ENCODE data around the gene AGFG2.
"Not testable (repeated sequence)": the region's sequence is repeated elsewhere in the genome, so short reads cannot be mapped to it uniquely, and the experiment has no call there.

AGFG2 gene

DNA sequence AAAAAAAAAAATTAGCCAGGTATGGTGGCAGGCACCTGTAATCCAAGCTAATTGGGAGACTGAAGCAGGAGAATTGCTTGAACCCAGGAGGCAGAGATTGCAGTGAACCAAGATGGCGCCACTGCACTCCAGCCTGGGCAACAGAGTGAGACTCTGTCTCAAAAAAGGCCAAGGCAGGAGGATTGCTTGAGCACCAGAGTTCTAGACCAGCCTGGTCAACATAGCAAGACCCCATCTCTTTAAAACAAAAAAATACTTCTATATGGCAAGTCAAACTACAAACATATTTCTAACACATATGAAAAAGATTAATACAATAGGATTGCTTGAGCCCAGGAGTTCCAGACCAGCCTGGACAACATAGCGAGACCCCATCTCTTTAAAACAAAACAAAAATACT is 38.3 kb upstream of the AGFG2 start:
- WGBS, result 86% methylated on average over 1 of the region's 2 CpGs
- H3K14ac ChIP-seq (ENCODE audit: low read length in 2 of 2); H3K79me1 ChIP-seq (replicated peaks; ENCODE audit: low read length, poor library complexity, severe bottlenecking); H3K36me3 ChIP-seq (ENCODE audit: control insufficient read depth in 1 of 2, insufficient read depth in 2 of 2, low read depth in 1 of 2, low read length in 2 of 2); H3K9ac ChIP-seq (ENCODE audit: low read length); H2AFZ ChIP-seq (ENCODE audit: low read depth, low read length); H3K23ac ChIP-seq (ENCODE audit: low read length in 2 of 2); H2BK12ac ChIP-seq (ENCODE audit: low read length in 2 of 2); H3K18ac ChIP-seq (ENCODE audit: low read depth in 1 of 2, low read length in 2 of 2); H3K9me3 ChIP-seq (ENCODE audit: control insufficient read depth, low read length); H2BK15ac ChIP-seq (ENCODE audit: low read depth, poor library complexity, severe bottlenecking); H3K4me3 ChIP-seq (ENCODE audit: insufficient read depth in 1 of 2, low read depth in 1 of 2, low read length in 2 of 2); H2BK120ac ChIP-seq (ENCODE audit: low read depth, low read length); H4K8ac ChIP-seq (ENCODE audit: low read length); H2AK5ac ChIP-seq (ENCODE audit: low read length, severe bottlenecking); H3K27ac ChIP-seq (ENCODE audit: low read length, poor library complexity, severe bottlenecking); H3K4me1 ChIP-seq (ENCODE audit: control insufficient read depth, insufficient read depth, low read depth, low read length); H3K4ac ChIP-seq (ENCODE audit: low read depth in 1 of 2, low read length in 2 of 2); H3K4me2 ChIP-seq (ENCODE audit: low read length, poor library complexity, severe bottlenecking); H2BK5ac ChIP-seq (ENCODE audit: low read depth, low read length, poor library complexity, severe bottlenecking); H4K91ac ChIP-seq (ENCODE audit: low read length); H3K27me3 ChIP-seq (ENCODE audit: control insufficient read depth in 1 of 2, insufficient read depth in 1 of 2, low read length in 2 of 2); DNase-seq: not testable (repeated sequence)

DNA sequence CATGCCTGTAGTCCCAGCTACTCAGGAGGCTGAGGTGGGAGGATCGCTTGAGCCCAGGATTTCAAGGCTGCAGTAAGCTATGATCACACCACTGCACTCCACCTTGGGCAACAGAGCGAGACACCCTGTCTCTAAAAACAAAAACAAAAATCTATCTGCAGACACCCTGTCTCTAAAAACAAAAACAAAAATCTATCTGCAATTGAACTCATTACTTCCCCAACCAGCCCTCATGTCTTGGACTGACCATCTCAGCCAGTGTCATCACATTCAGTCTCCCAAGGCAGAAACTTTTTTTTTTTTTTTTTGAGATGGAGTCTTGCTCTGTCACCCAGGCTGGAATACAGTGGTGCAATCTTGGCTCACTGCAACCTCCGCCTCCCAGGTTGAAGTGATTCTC is 35.0 kb upstream of the AGFG2 start:
- H3K9me3 ChIP-seq (ENCODE audit: control insufficient read depth, low read length); H2BK15ac ChIP-seq (ENCODE audit: low read depth, poor library complexity, severe bottlenecking); H3K4ac ChIP-seq (ENCODE audit: low read depth in 1 of 2, low read length in 2 of 2); H4K8ac ChIP-seq (ENCODE audit: low read length); H3K4me3 ChIP-seq (ENCODE audit: insufficient read depth in 1 of 2, low read depth in 1 of 2, low read length in 2 of 2); H3K27me3 ChIP-seq (ENCODE audit: control insufficient read depth in 1 of 2, insufficient read depth in 1 of 2, low read length in 2 of 2); H2BK5ac ChIP-seq (ENCODE audit: low read depth, low read length, poor library complexity, severe bottlenecking); H3K36me3 ChIP-seq (ENCODE audit: control insufficient read depth in 1 of 2, insufficient read depth in 2 of 2, low read depth in 1 of 2, low read length in 2 of 2); H3K27ac ChIP-seq (ENCODE audit: low read length, poor library complexity, severe bottlenecking); H3K4me1 ChIP-seq (ENCODE audit: control insufficient read depth, insufficient read depth, low read depth, low read length); H3K4me2 ChIP-seq (ENCODE audit: low read length, poor library complexity, severe bottlenecking); H3K79me1 ChIP-seq (replicated peaks; ENCODE audit: low read length, poor library complexity, severe bottlenecking); H2AK5ac ChIP-seq (ENCODE audit: low read length, severe bottlenecking); H3K9ac ChIP-seq (ENCODE audit: low read length); H3K18ac ChIP-seq (ENCODE audit: low read depth in 1 of 2, low read length in 2 of 2); H3K14ac ChIP-seq (ENCODE audit: low read length in 2 of 2); H2AFZ ChIP-seq (ENCODE audit: low read depth, low read length); H2BK120ac ChIP-seq (ENCODE audit: low read depth, low read length); H4K91ac ChIP-seq (ENCODE audit: low read length); H2BK12ac ChIP-seq (ENCODE audit: low read length in 2 of 2); DNase-seq; H3K23ac ChIP-seq (ENCODE audit: low read length in 2 of 2): not testable (repeated sequence)
- 99% methylated on average over 3 of the region's 3 CpGs for WGBS

DNA sequence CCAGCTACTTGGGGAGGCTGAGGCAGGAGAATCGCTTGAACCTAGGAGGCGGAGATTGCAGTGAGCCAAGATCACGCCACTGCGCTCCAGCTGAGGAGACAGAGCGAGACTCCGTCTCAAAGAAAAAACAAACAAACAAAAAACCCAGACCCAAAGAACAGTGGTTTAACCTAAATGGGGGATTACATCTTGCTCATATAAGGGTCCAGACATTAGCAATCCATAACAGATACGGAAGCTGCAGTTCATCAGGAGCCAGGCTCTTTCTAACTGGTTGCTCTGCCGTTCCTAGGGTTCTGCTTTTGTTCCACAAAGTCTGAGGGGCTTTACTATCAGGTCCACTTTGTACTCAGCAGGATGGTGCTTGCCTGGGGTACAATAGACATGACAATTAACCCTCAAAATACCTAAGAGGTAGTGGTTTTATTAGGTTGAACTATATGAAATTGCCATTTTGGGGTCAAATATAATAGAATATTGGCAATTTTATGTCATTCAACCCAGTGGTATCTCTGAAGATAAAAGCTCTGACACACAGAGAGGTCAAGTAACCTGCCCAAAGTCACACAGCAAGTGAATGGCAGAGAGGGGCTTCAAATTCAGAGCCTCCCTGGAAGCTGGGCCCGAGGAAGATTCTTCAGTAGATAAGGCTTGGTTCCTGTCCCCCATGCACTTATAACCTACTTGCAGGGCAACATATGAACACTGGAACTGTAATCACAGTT is 34.0 kb upstream of the AGFG2 start:
- Histone ChIP-seq H2AFZ (ENCODE audit: low read depth, low read length) (no peak overlapping the region), H3K23ac (ENCODE audit: low read length in 2 of 2) (no peak overlapping the region), H3K4me1 (ENCODE audit: control insufficient read depth, insufficient read depth, low read depth, low read length) (peaks cover 12% of the 10 kb centered on the region), H3K14ac (ENCODE audit: low read length in 2 of 2) (no peak overlapping the region), H3K18ac (ENCODE audit: low read depth in 1 of 2, low read length in 2 of 2) (no peak overlapping the region), H3K4me3 (ENCODE audit: insufficient read depth in 1 of 2, low read depth in 1 of 2, low read length in 2 of 2) (no peak overlapping the region), H3K36me3 (ENCODE audit: control insufficient read depth in 1 of 2, insufficient read depth in 2 of 2, low read depth in 1 of 2, low read length in 2 of 2) (no peaks in the 10 kb centered on the region), H3K27me3 (ENCODE audit: control insufficient read depth in 1 of 2, insufficient read depth in 1 of 2, low read length in 2 of 2) (peaks cover 0 to 11% of the 10 kb centered on the region in 2 experiments), H3K9ac (ENCODE audit: low read length) (no peak overlapping the region), H2BK5ac (ENCODE audit: low read depth, low read length, poor library complexity, severe bottlenecking) (no peak overlapping the region), H3K9me3 (ENCODE audit: control insufficient read depth, low read length) (no peaks in the 10 kb centered on the region), H3K4me2 (ENCODE audit: low read length, poor library complexity, severe bottlenecking) (no peak overlapping the region), H3K27ac (ENCODE audit: low read length, poor library complexity, severe bottlenecking) (no peak overlapping the region), H3K4ac (ENCODE audit: low read depth in 1 of 2, low read length in 2 of 2) (no peak overlapping the region), H2BK12ac (ENCODE audit: low read length in 2 of 2) (no peak overlapping the region), H2AK5ac (ENCODE audit: low read length, severe bottlenecking) (no peak overlapping the region), H4K8ac (ENCODE audit: low read length) (no peak overlapping the region), H2BK120ac (ENCODE audit: low read depth, low read length) (no peak overlapping the region), H2BK15ac (ENCODE audit: low read depth, poor library complexity, severe bottlenecking) (no peak overlapping the region), H3K79me1 (replicated peaks; ENCODE audit: low read length, poor library complexity, severe bottlenecking) (no peaks in the 10 kb centered on the region), H4K91ac (ENCODE audit: low read length) (no peak overlapping the region)
- no peak for DNase-seq
- 88% methylated on average over 9 of the region's 9 CpGs for WGBS

DNA sequence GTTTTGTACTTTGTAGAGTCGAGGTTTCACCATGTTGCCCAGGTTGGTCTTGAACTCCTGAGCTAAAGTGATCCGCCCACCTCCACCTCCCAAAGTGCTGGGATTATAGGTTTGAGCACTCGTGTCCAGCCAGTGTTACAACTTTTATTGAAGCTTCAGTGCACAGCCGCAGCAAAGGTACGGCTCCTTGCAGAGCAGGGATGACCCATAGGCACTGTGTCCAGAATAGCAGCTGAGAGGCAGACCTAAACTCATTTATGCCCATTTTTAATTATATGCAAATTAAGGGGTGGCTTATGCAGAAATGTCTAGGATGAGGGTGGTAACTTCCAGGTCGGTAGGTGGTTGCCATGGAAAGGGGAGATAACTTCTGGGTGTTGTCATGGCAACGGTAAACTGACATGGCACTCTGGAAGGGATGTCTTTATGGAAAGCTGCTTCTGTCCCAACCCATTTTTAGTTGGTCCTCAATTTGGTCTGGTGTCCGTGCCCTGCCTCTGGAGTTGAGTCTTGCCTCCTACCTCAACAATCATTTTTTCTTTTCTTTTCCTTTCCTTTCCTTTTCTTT is 32.6 kb upstream of the AGFG2 start:
- H3K27me3 ChIP-seq (ENCODE audit: control insufficient read depth in 1 of 2, insufficient read depth in 1 of 2, low read length in 2 of 2), result peaks cover 0 to 11% of the 10 kb centered on the region in 2 experiments
- no peaks in the 10 kb centered on the region for H3K79me1 ChIP-seq (replicated peaks; ENCODE audit: low read length, poor library complexity, severe bottlenecking)
- H2BK12ac ChIP-seq (ENCODE audit: low read length in 2 of 2), result no peak overlapping the region
- H4K91ac ChIP-seq (ENCODE audit: low read length), result no peak overlapping the region
- H2BK120ac ChIP-seq (ENCODE audit: low read depth, low read length), result no peak overlapping the region
- H3K27ac ChIP-seq (ENCODE audit: low read length, poor library complexity, severe bottlenecking), result no peak overlapping the region
- WGBS, result 79% methylated on average over 8 of the region's 8 CpGs
- no peak overlapping the region for H2BK5ac ChIP-seq (ENCODE audit: low read depth, low read length, poor library complexity, severe bottlenecking)
- H3K18ac ChIP-seq (ENCODE audit: low read depth in 1 of 2, low read length in 2 of 2), result no peak overlapping the region
- no peak overlapping the region for H4K8ac ChIP-seq (ENCODE audit: low read length)
- no peak overlapping the region for H2BK15ac ChIP-seq (ENCODE audit: low read depth, poor library complexity, severe bottlenecking)
- no peak overlapping the region for H3K14ac ChIP-seq (ENCODE audit: low read length in 2 of 2)
- no peaks in the 10 kb centered on the region for H3K36me3 ChIP-seq (ENCODE audit: control insufficient read depth in 1 of 2, insufficient read depth in 2 of 2, low read depth in 1 of 2, low read length in 2 of 2)
- H3K9me3 ChIP-seq (ENCODE audit: control insufficient read depth, low read length), result no peaks in the 10 kb centered on the region
- no peak overlapping the region for H3K4me3 ChIP-seq (ENCODE audit: insufficient read depth in 1 of 2, low read depth in 1 of 2, low read length in 2 of 2)
- H3K9ac ChIP-seq (ENCODE audit: low read length), result no peak overlapping the region
- no peak overlapping the region for H3K23ac ChIP-seq (ENCODE audit: low read length in 2 of 2)
- DNase-seq, result no peak
- peaks cover 12% of the 10 kb centered on the region for H3K4me1 ChIP-seq (ENCODE audit: control insufficient read depth, insufficient read depth, low read depth, low read length)
- H2AFZ ChIP-seq (ENCODE audit: low read depth, low read length), result no peak overlapping the region
- H3K4ac ChIP-seq (ENCODE audit: low read depth in 1 of 2, low read length in 2 of 2), result no peak overlapping the region
- H3K4me2 ChIP-seq (ENCODE audit: low read length, poor library complexity, severe bottlenecking), result no peak overlapping the region
- H2AK5ac ChIP-seq (ENCODE audit: low read length, severe bottlenecking), result no peak overlapping the region
